Skeletal muscle tissue (tissue), 4 donors: ENCODE data around the gene LRSAM1. TPM values are rescaled to one million over a fixed set of nuclear protein-coding genes. Genes with fewer than 3 reads are reported as not detected.

ENCODE experiments used
- H3K27ac ChIP-seq: one replicate; pipeline ENCODE4 v1.7.0; 2013; ENCODE audit warnings: mild to moderate bottlenecking, low read depth, low read length, inconsistent platforms
- H3K27me3 ChIP-seq, 3 donors: one replicate each; pipeline ENCODE4 v1.7.0; 2013; ENCODE audit warnings: low read length in 3 of 3; ENCODE audit not compliant: control insufficient read depth in 3 of 3, insufficient read depth in 3 of 3
- H3K36me3 ChIP-seq, 3 donors: one replicate each; pipeline ENCODE4 v1.7.0; 2013; ENCODE audit warnings: low read length in 3 of 3; ENCODE audit not compliant: control insufficient read depth in 3 of 3, insufficient read depth in 3 of 3
- H3K4me1 ChIP-seq, 3 donors: one replicate each; pipeline ENCODE4 v1.7.0; 2013; ENCODE audit warnings: low read length in 3 of 3, mild to moderate bottlenecking in 3 of 3; ENCODE audit not compliant: control insufficient read depth in 3 of 3, insufficient read depth in 3 of 3
- H3K4me3 ChIP-seq, 3 donors: one replicate each; pipeline ENCODE4 v1.7.0; 2013; ENCODE audit warnings: low read length in 3 of 3
- H3K9ac ChIP-seq, 3 donors: one replicate each; pipeline ENCODE4 v1.7.0; 2013; ENCODE audit warnings: low read length in 3 of 3, mild to moderate bottlenecking in 3 of 3, moderate library complexity in 2 of 3, low read depth in 1 of 3
- H3K9me3 ChIP-seq, 3 donors: one replicate each; pipeline ENCODE4 v1.7.0; 2013; ENCODE audit warnings: low read length in 3 of 3; ENCODE audit not compliant: control insufficient read depth in 3 of 3
- total RNA-seq: library from RNA; depleted of rRNA; stranded (reverse); fragments of >200 nt; gene quantifications from one replicate; pipeline ENCODE4 v1.2.3, GENCODE V29; 2014
- donor health status: Osteomylitis.

The LRSAM1 gene
- total RNA-seq, 1 donor from 2014 or later, result 10.4 TPM

DNA sequence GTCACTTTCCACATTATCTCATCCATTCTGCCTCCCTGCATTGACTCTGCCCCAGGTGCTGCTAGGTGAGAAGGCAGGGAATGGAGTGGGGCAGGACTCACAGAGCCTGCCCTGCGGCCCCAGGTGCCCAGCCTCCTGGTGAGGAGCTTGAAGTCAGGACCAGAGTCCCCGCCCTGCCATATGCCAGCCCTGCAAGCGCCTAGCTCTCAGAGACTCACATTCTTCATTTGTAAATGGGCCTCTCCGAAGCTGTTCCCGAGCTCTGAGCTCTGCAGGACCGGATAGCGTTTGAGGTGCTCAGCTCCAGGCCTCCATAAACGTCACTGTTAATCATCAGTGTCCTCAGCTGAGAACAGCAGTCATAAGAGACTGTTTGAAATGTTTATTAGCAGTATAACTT, 85.7 kb downstream of the LRSAM1 start:
- no peak overlapping the region for H3K9ac ChIP-seq
- H3K4me1 ChIP-seq, result peaks cover 36 to 57% (median 52%) of the 10 kb centered on the region in 3 donors
- no peak overlapping the region for H3K4me3 ChIP-seq

GRCh38 chr9:127537792-127538191, 86.5 kb downstream of the LRSAM1 start:
- Histone ChIP-seq H3K9ac (no peak overlapping the region), H3K27ac (no peak overlapping the region)

More for the DNA sequence above, 85.7 kb downstream of the LRSAM1 start:
- Histone ChIP-seq H3K27me3 (peaks cover 0 to 14% (median 0%) of the 10 kb centered on the region in 3 donors), H3K9me3 (no peaks in the 10 kb centered on the region), H3K36me3 (no peaks in the 10 kb centered on the region), H3K27ac (no peak overlapping the region)

GRCh38 chr9:127538849-127539258, 87.5 kb downstream of the LRSAM1 start:
- Histone ChIP-seq H3K27ac (peak overlapping the region; percentile 52), H3K27me3 (peaks cover 0 to 14% (median 0%) of the 10 kb centered on the region in 3 donors), H3K4me1 (peaks cover 51 to 72% (median 68%) of the 10 kb centered on the region in 3 donors), H3K4me3 (no peak overlapping the region), H3K36me3 (no peaks in the 10 kb centered on the region), H3K9ac (no peak overlapping the region), H3K9me3 (no peaks in the 10 kb centered on the region)

More at GRCh38 chr9:127537792-127538191, 86.5 kb downstream of the LRSAM1 start:
- Histone ChIP-seq H3K9me3 (no peaks in the 10 kb centered on the region), H3K36me3 (no peaks in the 10 kb centered on the region), H3K27me3 (peaks cover 0 to 14% (median 0%) of the 10 kb centered on the region in 3 donors), H3K4me1 (peaks cover 41 to 62% (median 57%) of the 10 kb centered on the region in 3 donors), H3K4me3 (no peak overlapping the region)

- Histone ChIP-seq H3K4me1 (peaks cover 51 to 70% (median 69%) of the 10 kb centered on the region in 3 donors), H3K9me3 (no peaks in the 10 kb centered on the region)
These were observed 88.1 kb downstream of the LRSAM1 start for GRCh38 chr9:127539259-127539981.

DNA sequence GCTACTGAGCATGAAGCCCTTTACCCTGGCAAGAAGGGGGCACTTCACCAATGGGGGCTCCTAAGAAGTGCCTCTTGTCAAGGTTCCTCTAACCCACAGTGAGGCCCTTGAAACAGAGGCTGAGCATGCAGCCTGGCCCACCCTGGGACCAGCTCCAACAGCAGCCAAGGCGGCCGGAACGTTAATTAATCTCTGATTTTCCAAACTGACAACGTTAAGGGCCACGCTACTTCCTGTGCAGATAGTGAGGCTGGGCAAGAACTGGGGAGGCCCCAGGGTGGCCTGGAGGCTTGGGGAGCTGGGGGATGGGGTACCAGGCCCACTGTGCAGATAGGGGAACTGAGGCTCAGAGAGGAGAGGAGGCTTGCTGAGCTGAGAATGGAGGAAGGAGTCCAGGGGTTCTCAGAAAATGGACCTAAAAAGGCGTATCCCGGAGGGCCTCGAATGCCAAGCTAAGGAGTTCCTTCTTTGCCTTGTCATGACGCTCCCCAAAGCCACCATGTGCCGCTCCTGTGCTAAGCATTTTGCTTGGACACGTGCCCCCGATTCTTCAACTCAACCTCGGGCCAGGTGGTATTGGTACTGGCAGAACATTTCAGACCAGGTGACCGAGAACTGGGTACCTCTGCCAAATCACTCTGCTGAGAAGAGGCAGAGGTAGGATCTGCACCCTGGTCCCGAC, 88.8 kb downstream of the LRSAM1 start:
- Histone ChIP-seq H3K27ac (peak overlapping the region; percentile 52), H3K9me3 (no peaks in the 10 kb centered on the region), H3K27me3 (peaks cover 0 to 14% (median 0%) of the 10 kb centered on the region in 3 donors), H3K4me3 (no peak overlapping the region), H3K9ac (no peak overlapping the region), H3K36me3 (no peaks in the 10 kb centered on the region), H3K4me1 (peaks cover 49 to 69% (median 66%) of the 10 kb centered on the region in 3 donors)

More at GRCh38 chr9:127539259-127539981, 88.1 kb downstream of the LRSAM1 start:
- no peaks in the 10 kb centered on the region for H3K36me3 ChIP-seq
- no peak overlapping the region for H3K9ac ChIP-seq
- H3K4me3 ChIP-seq, result no peak overlapping the region
- H3K27ac ChIP-seq, result peak overlapping the region; percentile 52
- peaks cover 0 to 14% (median 0%) of the 10 kb centered on the region in 3 donors for H3K27me3 ChIP-seq

DNA sequence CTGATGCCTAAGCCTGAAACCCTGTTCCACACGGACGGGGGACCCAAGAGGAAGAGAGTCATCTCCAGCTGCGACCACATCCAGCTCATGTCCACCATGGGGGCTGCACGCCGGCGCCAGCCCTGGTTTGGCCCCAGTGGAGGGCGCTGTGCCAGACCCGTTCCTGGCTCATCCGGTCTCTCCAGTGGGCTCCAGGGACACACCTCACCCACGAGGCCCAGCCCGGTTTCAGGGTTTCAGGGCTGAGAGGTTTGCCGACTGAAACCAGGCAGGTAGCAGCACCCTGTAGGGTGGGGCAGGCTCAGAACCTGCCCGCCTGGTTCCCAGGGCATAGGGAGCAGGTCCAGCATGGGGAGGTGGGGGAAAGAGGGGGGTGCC, 89.3 kb downstream of the LRSAM1 start:
- peak overlapping the region in 1 of 3 donors; percentile 43 for H3K9ac ChIP-seq
- H3K4me1 ChIP-seq, result peaks cover 45 to 67% (median 64%) of the 10 kb centered on the region in 3 donors
- H3K36me3 ChIP-seq, result no peaks in the 10 kb centered on the region
- H3K27ac ChIP-seq, result no peak overlapping the region
- peaks cover 0 to 14% (median 0%) of the 10 kb centered on the region in 3 donors for H3K27me3 ChIP-seq
- no peak overlapping the region for H3K4me3 ChIP-seq
- H3K9me3 ChIP-seq, result no peaks in the 10 kb centered on the region

DNA sequence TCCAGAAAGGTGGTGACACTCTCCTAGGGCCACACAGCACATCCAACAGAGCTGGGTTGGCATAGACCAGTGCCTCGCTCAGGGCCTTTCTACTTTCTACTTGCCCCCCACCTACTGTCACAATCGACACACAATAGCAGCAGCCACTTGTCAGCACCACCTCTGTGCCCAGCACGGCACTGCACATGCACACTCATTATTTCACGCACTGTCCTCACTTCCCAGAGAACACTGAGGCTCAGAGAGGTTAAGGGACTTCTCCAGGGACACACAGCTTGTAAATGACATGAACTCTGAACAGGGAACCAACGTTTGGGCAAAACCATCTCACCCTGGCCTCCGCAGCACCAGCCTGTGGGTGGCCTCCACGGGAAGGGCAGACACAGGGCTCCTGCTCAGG, 89.9 kb downstream of the LRSAM1 start:
- Histone ChIP-seq H3K9ac (no peak overlapping the region), H3K4me1 (peaks cover 45 to 66% (median 64%) of the 10 kb centered on the region in 3 donors), H3K9me3 (no peaks in the 10 kb centered on the region), H3K27ac (no peak overlapping the region), H3K4me3 (no peak overlapping the region), H3K27me3 (peaks cover 0 to 14% (median 0%) of the 10 kb centered on the region in 3 donors), H3K36me3 (no peaks in the 10 kb centered on the region)

- no peaks in the 10 kb centered on the region for H3K9me3 ChIP-seq
- peaks cover 0 to 14% (median 0%) of the 10 kb centered on the region in 3 donors for H3K27me3 ChIP-seq
- peak overlapping the region in 1 of 3 donors; percentile 20 for H3K9ac ChIP-seq
- H3K4me1 ChIP-seq, result peaks cover 49 to 66% (median 64%) of the 10 kb centered on the region in 3 donors
- no peak overlapping the region for H3K4me3 ChIP-seq
- H3K27ac ChIP-seq, result peak overlapping the region; percentile 36
- H3K36me3 ChIP-seq, result no peaks in the 10 kb centered on the region
These were observed 90.6 kb downstream of the LRSAM1 start for GRCh38 chr9:127541865-127542264.

GRCh38 chr9:127543221-127543620, 91.9 kb downstream of the LRSAM1 start:
- H3K4me1 ChIP-seq, result peaks cover 48 to 63% (median 61%) of the 10 kb centered on the region in 3 donors
- H3K36me3 ChIP-seq, result no peaks in the 10 kb centered on the region
- peak overlapping the region; percentile 5 to 33 (median 23) for H3K9ac ChIP-seq
- H3K27ac ChIP-seq, result peak overlapping the region; percentile 54
- H3K27me3 ChIP-seq, result peaks cover 0 to 14% (median 0%) of the 10 kb centered on the region in 3 donors
- H3K9me3 ChIP-seq, result no peaks in the 10 kb centered on the region
- H3K4me3 ChIP-seq, result no peak overlapping the region
